GM23338 (cell line): ENCODE measurements around the gene LYPD5. TPM values are rescaled to one million over a fixed set of nuclear protein-coding genes. Genes with fewer than 3 reads are reported as not detected.

Source experiments
- ATAC-seq: fragments of 200-7000 bp; cut with Tn5 transposase; 3 replicates; pipeline ENCODE4 v1.9.1; 2020
- DNase-seq: peaks from one replicate; pipeline ENCODE4 v3.0.0-alpha.2; 2015; ENCODE audit warnings: low spot score
- H2AFZ ChIP-seq: fragments of 200-600 bp; sonication (generic); 2 replicates; pipeline ENCODE4 v1.8.0; 2016; ENCODE audit warnings: antibody characterized with exemption, mild to moderate bottlenecking, moderate library complexity
- H3F3A ChIP-seq: fragments of 200-600 bp; sonication (generic); replicated peaks from 2 replicates; pipeline ENCODE4 v1.8.0; 2017; ENCODE audit warnings: antibody characterized with exemption, mixed run types, low read depth
- H3K27ac ChIP-seq: fragments of 200-600 bp; sonication (generic); 2 replicates; pipeline ENCODE4 v1.6.1; 2016; ENCODE audit warnings: low read depth
- H3K27me3 ChIP-seq: fragments of 200-600 bp; sonication (generic); 2 replicates; pipeline ENCODE4 v1.8.0; 2016; ENCODE audit warnings: mild to moderate bottlenecking, mixed run types, moderate library complexity; ENCODE audit not compliant: insufficient read depth
- H3K36me3 ChIP-seq: fragments of 200-600 bp; sonication (generic); 2 replicates; pipeline ENCODE4 v1.8.0; 2016; ENCODE audit warnings: mild to moderate bottlenecking; ENCODE audit not compliant: insufficient read depth
- H3K4me1 ChIP-seq: fragments of 200-600 bp; sonication (generic); 2 replicates; pipeline ENCODE4 v1.8.0; 2016; ENCODE audit warnings: mild to moderate bottlenecking, moderate library complexity; ENCODE audit not compliant: insufficient read depth
- H3K4me2 ChIP-seq: fragments of 200-600 bp; sonication (generic); 2 replicates; pipeline ENCODE4 v1.7.1; 2017; ENCODE audit warnings: mixed run types
- H3K4me3 ChIP-seq: fragments of 200-600 bp; sonication (generic); 2 replicates; pipeline ENCODE4 v1.6.1; 2016; ENCODE audit warnings: mixed run types
- H3K79me2 ChIP-seq: fragments of 200-600 bp; sonication (generic); replicated peaks from 2 replicates; pipeline ENCODE4 v1.8.0; 2017; ENCODE audit warnings: mild to moderate bottlenecking; ENCODE audit not compliant: insufficient read depth
- H3K9me2 ChIP-seq: fragments of 200-600 bp; sonication (generic); 2 replicates; pipeline ENCODE4 v1.8.0; 2017; ENCODE audit not compliant: insufficient read depth
- H4K20me1 ChIP-seq: fragments of 200-600 bp; sonication (generic); replicated peaks from 2 replicates; pipeline ENCODE4 v1.8.0; 2017; ENCODE audit warnings: mild to moderate bottlenecking; ENCODE audit not compliant: insufficient read depth
- H3K27ac Mint-ChIP-seq: 2 replicates; pipeline ENCODE4 v1.8.0; 2020; ENCODE audit warnings: inconsistent platforms, mild to moderate bottlenecking, moderate library complexity, mixed read lengths
- H3K27me3 Mint-ChIP-seq: 3 replicates; pipeline ENCODE4 v1.8.0; 2022; ENCODE audit warnings: low read depth, mild to moderate bottlenecking, moderate library complexity, mixed read lengths, inconsistent platforms; ENCODE audit not compliant: insufficient read depth, poor library complexity
- H3K36me3 Mint-ChIP-seq: 3 replicates; pipeline ENCODE4 v1.8.0; 2021; ENCODE audit warnings: low read depth, mild to moderate bottlenecking, inconsistent platforms, moderate library complexity, mixed read lengths
- H3K4me1 Mint-ChIP-seq: 3 replicates; pipeline ENCODE4 v1.8.0; 2020; ENCODE audit warnings: mild to moderate bottlenecking, inconsistent platforms, mixed read lengths
- H3K4me3 Mint-ChIP-seq: 3 replicates; pipeline ENCODE4 v1.8.0; 2021; ENCODE audit warnings: moderate library complexity, mild to moderate bottlenecking, inconsistent platforms, mixed read lengths
- H3K9me3 Mint-ChIP-seq: 3 replicates; pipeline ENCODE4 v1.8.0; 2020; ENCODE audit warnings: moderate library complexity, mild to moderate bottlenecking, inconsistent platforms, mixed read lengths
- CREB1 ChIP-seq: fragments of 250-450 bp; sonication (Bioruptor Pico); IDR thresholded peaks from 2 replicates; pipeline ENCODE4 v1.5.0; 2020; ENCODE audit warnings: low read depth, mild to moderate bottlenecking, moderate library complexity
- CTCF ChIP-seq, 2 experiments: fragments of 200-600 bp in 1 of 2; sonication (generic) in 1 of 2; conservative IDR thresholded peaks; 2 replicates each; pipeline versions ENCODE4 v1.5.1 to v1.6.1; 2016 to 2017; ENCODE audit warnings: antibody characterized with exemption in 2 of 2, low read depth in 2 of 2, mild to moderate bottlenecking in 2 of 2, moderate library complexity in 1 of 2
- ETS1 ChIP-seq: IDR thresholded peaks from 2 replicates; pipeline ENCODE4 v1.6.1; 2016; ENCODE audit warnings: antibody characterized with exemption
- EZH2 ChIP-seq: fragments of 200-600 bp; sonication (generic); IDR thresholded peaks from one replicate; pipeline ENCODE4 v1.8.0; 2017; ENCODE audit warnings: antibody characterized with exemption, mild to moderate bottlenecking, low read depth; ENCODE audit not compliant: unreplicated experiment
- EZH2phosphoT487 ChIP-seq: fragments of 200-600 bp; sonication (generic); IDR thresholded peaks from one replicate; pipeline ENCODE4 v1.8.1; 2018; ENCODE audit warnings: antibody characterized with exemption; ENCODE audit not compliant: unreplicated experiment
- JUNB ChIP-seq: IDR thresholded peaks from one replicate; pipeline ENCODE4 v1.6.1; 2016; ENCODE audit warnings: antibody characterized with exemption; ENCODE audit not compliant: unreplicated experiment
- NANOG ChIP-seq: IDR thresholded peaks from 2 replicates; pipeline ENCODE4 v1.6.1; 2016; ENCODE audit warnings: antibody characterized with exemption, borderline replicate concordance
- POLR2AphosphoS5 ChIP-seq: IDR thresholded peaks from 2 replicates; pipeline ENCODE4 v1.6.1; 2016; ENCODE audit warnings: antibody characterized with exemption, low read depth
- REST ChIP-seq: IDR thresholded peaks from one replicate; pipeline ENCODE4 v1.6.1; 2018; ENCODE audit warnings: antibody characterized with exemption; ENCODE audit not compliant: unreplicated experiment
- ZNF114 ChIP-seq: fragments of 250-450 bp; sonication (Bioruptor Pico); IDR thresholded peaks from 2 replicates; pipeline ENCODE4 v1.5.0; 2020; ENCODE audit warnings: mild to moderate bottlenecking, moderate library complexity
- ZNF331 ChIP-seq: fragments of 250-450 bp; sonication (Bioruptor Pico); IDR thresholded peaks from 2 replicates; pipeline ENCODE4 v1.5.0; 2020; ENCODE audit warnings: low read depth, mild to moderate bottlenecking, moderate library complexity
- polyA plus RNA-seq: library from polyadenylated mRNA; unstranded; fragments of >200 nt; fragmentation: Nextera tagmentation; extraction: Ambion mirVana; gene quantifications from 2 replicates; pipeline ENCODE4 v1.2.1, GENCODE V29; 2016
- total RNA-seq: library from RNA; depleted of rRNA; stranded (reverse); fragments of >200 nt; shearing (Covaris generic); gene quantifications from 2 replicates; pipeline ENCODE4 v1.2.3, GENCODE V29; 2014

LYPD5 gene
- total and polyA plus RNA-seq, 2 experiments from 2014 or later, result 1.1 to 1.5 TPM

- Histone ChIP-seq H3K4me1 (no peaks in the 10 kb centered on the region), H3K36me3 (peaks cover 64% of the 10 kb centered on the region), H3K4me2 (no peak overlapping the region), H3K9me2 (no peaks in the 10 kb centered on the region), H3K79me2 (no peaks in the 10 kb centered on the region), H3K4me3 (no peak overlapping the region), H3K27ac (peak overlapping the region; percentile 16; the same call in 1 of the 2 replicates), H4K20me1 (no peaks in the 10 kb centered on the region), H3F3A (no peaks in the 10 kb centered on the region), H2AFZ (no peak overlapping the region), H3K27me3 (no peaks in the 10 kb centered on the region)
- H3K4me1 Mint-ChIP-seq, result no peaks in the 10 kb centered on the region
- no peaks in the 10 kb centered on the region for H3K27me3 Mint-ChIP-seq
- peaks cover 87% of the 10 kb centered on the region for H3K36me3 Mint-ChIP-seq
- DNase-seq (peak; percentile 55), ATAC-seq (no peak)
- TF ChIP-seq CREB1 (CRISPR knock-in tag), result no peak
- no peak for TF ChIP-seq EZH2
- TF ChIP-seq ETS1, result no peak
- no peak for TF ChIP-seq POLR2AphosphoS5
- TF ChIP-seq ZNF331, result no peak
- no peak for TF ChIP-seq EZH2phosphoT487
- H3K4me3 Mint-ChIP-seq, result no peak overlapping the region
- H3K9me3 Mint-ChIP-seq, result peaks cover 88% of the 10 kb centered on the region
- no peak overlapping the region for H3K27ac Mint-ChIP-seq
Observed at GRCh38 chr19:43847884-43848283, 45.6 kb upstream of the LYPD5 start.

- Mint-ChIP-seq H3K36me3 (peaks cover 87% of the 10 kb centered on the region), H3K4me3 (no peak overlapping the region), H3K27ac (no peak overlapping the region), H3K9me3 (peaks cover 86% of the 10 kb centered on the region), H3K27me3 (no peaks in the 10 kb centered on the region), H3K4me1 (no peaks in the 10 kb centered on the region)
- Histone ChIP-seq H3K9me2 (no peaks in the 10 kb centered on the region; the same call in 1 of the 2 replicates), H3K36me3 (peaks cover 68% of the 10 kb centered on the region), H3K27ac (peak overlapping the region; percentile 16; the same call in 1 of the 2 replicates), H2AFZ (no peak overlapping the region), H4K20me1 (no peaks in the 10 kb centered on the region), H3F3A (no peaks in the 10 kb centered on the region), H3K4me3 (no peak overlapping the region), H3K79me2 (no peaks in the 10 kb centered on the region), H3K27me3 (no peaks in the 10 kb centered on the region), H3K4me1 (no peaks in the 10 kb centered on the region), H3K4me2 (no peak overlapping the region)
- ATAC-seq, result no peak
- DNase-seq, result peak; percentile 1
- TF ChIP-seq CREB1 (CRISPR knock-in tag) (no peak), ZNF114 (no peak), CTCF (conservative IDR thresholded peaks at IDR 0.05; ENCODE audit: low read depth in 2 of 2) (no peak), REST (no peak), ZNF331 (no peak), EZH2phosphoT487 (no peak), NANOG (no peak), JUNB (no peak), ETS1 (no peak)
Observed at GRCh38 chr19:43847246-43847645, 45.0 kb upstream of the LYPD5 start.
